Glomerular visceral epithelial cell (primary cell): ENCODE measurements around the gene ZXDC.

Source experiments
- DNase-seq: peaks from one replicate; pipeline ENCODE4 v3.0.0-alpha.2; 2016; ENCODE audit errors: extremely low spot score

ZXDC gene

DNA sequence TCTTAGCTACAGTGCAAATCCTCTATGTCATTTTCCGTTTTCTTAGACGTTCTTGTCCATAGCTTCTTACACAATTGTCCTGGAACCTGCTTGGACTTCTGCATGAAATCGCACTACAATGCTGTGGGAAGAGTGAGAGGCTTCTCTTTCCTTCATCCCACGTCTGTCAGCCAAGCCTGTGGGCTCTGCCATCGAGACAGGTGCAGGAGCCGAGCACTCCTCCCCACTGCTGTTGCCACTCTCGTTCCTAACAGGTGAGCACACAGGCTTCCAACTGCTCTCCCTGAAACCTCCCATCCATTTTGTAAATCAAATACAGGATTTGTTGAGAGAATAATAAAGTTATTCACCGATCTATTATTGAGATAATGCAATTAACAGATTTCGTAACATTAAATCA is 23.5 kb downstream of the ZXDC start:
- DNase-seq = no peak

DNA sequence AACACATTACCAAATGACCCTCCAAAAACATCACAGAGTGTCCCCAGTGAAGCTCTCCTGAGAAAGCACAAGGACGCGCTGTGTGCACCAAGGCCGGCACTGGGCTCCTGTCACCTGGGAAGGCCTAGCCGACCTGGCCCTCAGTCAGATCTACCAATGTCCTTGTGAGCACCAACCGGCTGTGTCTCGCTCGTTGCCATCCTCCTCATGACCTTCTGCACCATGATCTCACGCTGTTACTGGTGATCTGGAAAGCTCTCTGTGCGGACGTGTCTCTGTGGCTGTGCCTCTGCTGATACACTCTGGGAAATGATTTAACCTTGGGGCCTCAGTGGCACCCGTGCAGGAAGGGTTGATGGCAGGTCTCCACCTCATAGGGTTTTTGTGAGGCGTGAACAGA is 24.2 kb downstream of the ZXDC start:
- no peak for DNase-seq

- no peak for DNase-seq
Measured at GRCh38 chr3:126450744-126451143, 24.9 kb downstream of the ZXDC start.

DNA sequence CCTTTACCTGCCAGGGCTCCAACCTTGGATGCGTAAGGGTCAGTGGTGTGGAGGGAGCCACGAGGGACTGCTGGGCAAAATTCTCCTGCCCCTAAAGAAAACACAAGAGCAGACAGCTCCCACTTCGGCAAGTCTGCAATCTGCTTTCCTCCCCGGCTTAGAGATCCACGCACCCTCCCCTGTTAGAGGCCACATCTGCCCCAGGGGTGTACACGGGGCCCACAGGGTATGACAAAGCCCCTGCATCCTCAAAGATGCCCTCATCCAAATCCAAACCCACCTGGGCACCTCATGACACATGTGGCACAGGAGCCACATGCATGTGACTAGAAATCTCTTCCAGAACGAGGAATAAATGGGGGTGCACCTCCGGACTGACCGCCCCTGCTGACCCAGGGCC is 25.5 kb downstream of the ZXDC start:
- no peak for DNase-seq

- DNase-seq = no peak
Measured at GRCh38 chr3:126449621-126450051, 26.1 kb downstream of the ZXDC start.

DNA sequence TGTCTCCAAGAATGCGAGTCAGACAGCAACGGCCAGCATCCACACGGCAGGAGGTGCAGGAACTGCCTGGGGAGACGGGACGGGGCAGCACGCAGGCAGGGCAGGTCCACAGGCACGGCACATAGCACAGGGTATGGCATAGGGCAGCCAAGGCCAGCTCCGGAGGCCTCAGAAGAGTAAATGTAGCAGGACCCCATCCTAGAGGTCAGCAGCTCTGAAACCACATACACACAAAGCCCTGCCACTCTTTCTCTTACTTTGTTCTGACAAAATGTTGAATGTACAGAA is 26.9 kb downstream of the ZXDC start:
- no peak for DNase-seq

GRCh38 chr3:126448136-126448892 is 27.4 kb downstream of the ZXDC start:
- no peak for DNase-seq

GRCh38 chr3:126447456-126448106 is 28.1 kb downstream of the ZXDC start:
- DNase-seq = no peak

DNA sequence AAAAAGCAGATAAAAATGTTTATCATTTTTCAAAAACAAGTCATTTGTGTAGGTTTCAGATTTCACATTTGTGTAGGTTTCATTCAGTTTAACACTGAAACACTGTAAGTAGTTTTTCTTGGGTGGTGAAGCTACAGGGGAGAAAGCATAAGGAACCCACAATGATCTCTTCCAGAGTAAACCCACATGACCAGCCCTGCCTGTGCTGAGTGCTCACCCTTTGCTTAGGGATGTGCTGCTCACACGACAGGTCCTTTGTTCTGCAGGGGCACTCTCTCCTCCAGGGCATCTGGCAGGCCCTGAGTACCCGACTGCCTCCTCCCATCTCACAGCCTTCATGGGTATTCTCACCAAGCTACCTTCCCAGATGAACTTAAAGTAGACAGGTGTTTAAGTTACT is 28.9 kb downstream of the ZXDC start:
- DNase-seq = no peak

GRCh38 chr3:126446301-126446700 is 29.4 kb downstream of the ZXDC start:
- no peak for DNase-seq

DNA sequence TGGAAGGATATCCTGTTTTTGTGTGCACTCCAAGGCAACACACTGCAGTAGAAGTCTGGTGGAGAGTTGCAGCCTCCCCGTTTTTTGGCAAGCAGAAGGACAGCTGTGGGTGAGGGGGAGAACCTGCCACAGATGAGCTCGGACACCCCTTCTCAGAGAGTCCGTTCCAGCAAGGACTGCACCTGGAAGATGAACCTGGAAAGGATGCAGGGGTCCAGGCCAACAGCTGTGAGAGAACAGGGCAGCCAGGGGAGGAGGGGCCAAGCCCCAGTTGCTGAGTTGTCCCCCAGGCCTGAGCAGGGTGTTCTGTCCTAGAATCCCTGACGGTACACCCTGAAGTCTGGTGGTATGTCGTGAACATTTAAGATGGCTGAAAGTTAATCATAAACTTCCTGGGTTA is 30.2 kb downstream of the ZXDC start:
- DNase-seq = no peak

DNA sequence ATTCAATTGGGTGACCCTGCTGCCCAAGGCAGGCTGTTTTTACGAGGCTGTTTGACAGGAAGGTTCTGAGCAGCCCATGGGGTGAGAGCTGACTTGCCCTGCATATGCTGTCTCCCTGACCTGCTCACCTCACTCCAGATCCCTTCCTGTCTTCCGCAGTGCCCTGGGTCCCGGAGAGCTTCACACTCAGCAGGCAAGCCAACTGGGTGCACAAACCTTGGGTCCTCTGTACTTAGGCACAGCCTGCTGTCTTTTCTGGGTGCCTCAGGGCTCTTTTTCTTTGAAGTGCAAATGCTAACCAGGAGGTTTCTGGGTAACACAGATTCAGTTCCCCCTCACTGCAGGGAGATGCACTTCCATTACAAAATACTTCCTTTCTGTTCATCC is 32.8 kb downstream of the ZXDC start:
- no peak for DNase-seq

- no peak for DNase-seq
Measured at GRCh38 chr3:126442094-126442855, 33.4 kb downstream of the ZXDC start.

- no peak for DNase-seq
Measured at GRCh38 chr3:126441256-126441880, 34.3 kb downstream of the ZXDC start.

- DNase-seq = no peak
Measured at GRCh38 chr3:126440709-126440995, 35.0 kb downstream of the ZXDC start.

DNA sequence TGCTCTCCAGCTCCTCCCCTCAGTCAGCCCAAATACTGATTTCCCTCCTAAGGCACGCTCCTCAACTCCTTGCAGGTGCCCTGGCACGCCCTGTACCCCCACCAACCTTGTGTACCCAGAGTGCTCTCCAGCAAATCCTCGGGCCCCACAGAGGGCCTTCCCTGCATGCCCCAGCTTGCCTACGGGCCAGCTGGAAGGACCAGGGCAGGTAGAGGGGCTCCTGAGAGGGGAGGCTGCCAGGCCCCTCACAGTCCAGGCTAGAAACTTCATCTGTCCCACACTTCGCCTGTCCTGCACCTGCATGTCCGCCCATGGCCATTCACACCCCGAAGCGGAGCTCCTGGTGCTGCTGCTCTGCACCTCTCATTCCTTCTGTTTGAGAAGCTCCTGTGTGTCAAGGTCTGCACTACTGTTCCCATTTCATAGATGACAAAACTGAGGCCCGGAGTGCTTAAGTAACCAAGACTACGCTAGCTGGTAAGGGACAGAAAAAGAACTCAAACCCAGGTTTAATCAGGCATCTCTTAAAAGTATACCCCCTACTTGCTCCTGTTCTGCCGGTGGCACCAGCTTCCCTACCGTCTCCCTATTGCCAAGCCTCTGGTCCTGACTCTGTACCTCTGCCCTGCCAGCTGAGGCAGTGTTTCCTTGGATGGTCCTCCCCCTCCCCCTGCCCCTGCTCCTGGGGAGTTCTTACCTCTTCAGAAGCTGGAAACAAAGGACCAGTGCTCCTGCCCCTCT is 35.6 kb downstream of the ZXDC start:
- DNase-seq = no peak

DNA sequence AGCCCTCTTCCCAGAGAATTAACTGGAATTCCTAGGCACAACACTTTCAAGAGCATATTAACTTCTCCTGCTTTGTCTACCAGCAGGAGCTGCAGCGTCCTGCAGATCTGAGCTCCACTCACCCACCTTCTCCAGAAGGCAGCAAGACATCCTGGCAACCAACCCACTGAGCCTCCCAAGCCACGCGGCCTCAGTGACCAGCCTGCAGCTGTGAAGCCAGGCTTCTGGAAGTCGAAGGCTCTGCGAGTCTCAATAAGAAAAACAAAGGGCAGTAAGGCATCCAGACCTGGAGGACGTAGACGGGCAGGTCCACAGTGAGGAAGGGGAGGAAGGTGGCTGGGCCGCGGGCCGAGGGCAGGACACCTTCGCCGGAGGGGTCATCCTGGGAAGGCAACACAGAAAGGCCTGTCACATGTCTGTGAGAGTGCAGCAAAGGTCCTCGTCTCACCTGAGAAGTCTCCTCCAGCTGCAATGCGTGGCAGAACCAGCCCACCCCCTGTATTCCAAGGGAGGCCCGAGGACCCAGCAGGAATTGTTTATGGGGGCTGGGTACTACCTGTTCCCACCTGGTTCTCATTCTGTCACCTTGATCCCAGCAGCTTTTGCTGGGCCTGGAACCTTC is 36.2 kb downstream of the ZXDC start:
- no peak for DNase-seq

DNA sequence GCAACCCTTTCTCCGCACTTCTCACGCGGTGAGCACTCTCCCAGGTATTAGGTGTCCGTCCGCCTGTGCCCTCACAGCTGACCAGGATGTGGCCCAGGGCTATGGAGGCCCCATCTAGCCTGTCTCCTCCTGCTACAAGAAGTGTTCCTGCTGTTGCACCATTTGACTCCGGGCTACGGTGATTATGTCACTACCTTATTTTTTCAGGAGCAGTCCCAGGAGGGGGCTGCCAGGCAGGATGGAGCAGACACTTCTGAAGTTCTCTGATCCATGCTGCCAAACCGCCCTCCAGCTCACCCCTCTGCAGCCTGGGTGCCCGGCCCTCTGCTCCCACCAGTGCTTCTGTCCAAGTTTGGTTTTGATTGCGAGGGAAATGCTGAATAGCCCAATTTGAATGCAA is 36.9 kb downstream of the ZXDC start:
- no peak for DNase-seq

DNA sequence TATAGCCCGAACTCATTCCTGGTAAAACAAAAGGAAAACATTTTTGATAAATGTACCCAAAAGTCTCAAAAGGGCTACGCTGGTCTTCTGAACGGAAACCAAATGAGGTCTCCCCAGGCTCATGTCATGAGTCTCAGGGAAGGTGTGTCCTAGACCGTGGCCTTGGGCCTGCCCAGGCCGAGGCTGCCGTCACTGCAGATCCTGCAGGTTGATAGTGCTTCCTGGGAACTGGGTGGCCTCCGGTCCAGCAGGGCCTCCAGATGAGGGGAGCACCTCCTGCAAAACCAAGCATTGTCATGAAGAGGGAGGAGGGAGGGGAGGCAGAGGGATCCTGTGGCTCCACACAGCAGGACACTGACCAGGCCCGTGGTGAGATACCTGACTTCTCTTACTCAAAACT is 37.5 kb downstream of the ZXDC start:
- DNase-seq = no peak

- no peak for DNase-seq
Measured at GRCh38 chr3:126436826-126437717, 38.6 kb downstream of the ZXDC start.
